K562 (cell line): ENCODE measurements around the gene GALNS. TPM values are rescaled to one million over a fixed set of nuclear protein-coding genes. Genes with fewer than 3 reads are reported as not detected.

Experiments used
- ATAC-seq: fragments of 200-7000 bp; cut with Tn5 transposase; 3 replicates; pipeline ENCODE4 v1.9.1; 2020; ENCODE audit warnings: moderate library complexity
- BruUV-seq: library from RNA; stranded (reverse); fragments of 400-500 nt; replicated peaks from 2 replicates; lab custom pipeline; 2021; lab: Mats Ljungman, UMichigan
- CTCF ChIA-PET: fragments of 300-600 bp; formaldehyde crosslinking; extraction: SDS; loops from one replicate; lab custom pipeline; 2021; ENCODE audit warnings: low intra/inter-chr PET ratio; lab: Yijun Ruan, JAX
- POLR2A ChIA-PET: fragments of 300-600, 350-650 bp; sonication (Branson Sonifier 250); formaldehyde crosslinking; extraction: SDS; loops from one replicate; lab custom pipeline; 2021; ENCODE audit warnings: antibody characterized with exemption, inconsistent platforms; lab: Yijun Ruan, JAX
- DNase-seq, 4 experiments: peaks; one replicate each; pipeline versions ENCODE4 v3.0.0 to v3.0.0-alpha.2; 2011 to 2018; ENCODE audit warnings: low spot score in 3 of 4, mixed read lengths in 3 of 4; ENCODE audit errors: extremely low read depth in 1 of 4
- FAIRE-seq: peaks from 2 replicates; lab custom pipeline; 2011; peaks lifted over from hg19 to GRCh38; lab: Jason Lieb, UNC
- H2AFZ ChIP-seq: 2 replicates; pipeline ENCODE4 v1.6.0; 2011; ENCODE audit warnings: low read depth, low read length, control low read depth, inconsistent platforms
- H3K27ac ChIP-seq: fragments of 200-600 bp; 3 replicates; pipeline ENCODE4 v1.8.0; 2011; ENCODE audit warnings: low read depth, mild to moderate bottlenecking, control low read depth, inconsistent platforms, low read length, moderate library complexity, mixed read lengths; ENCODE audit errors: extremely low read depth
- H3K27me3 ChIP-seq, 2 experiments: fragments of 300-600 bp in 1 of 2; 2 replicates in 1 of 2; 3 replicates in 1 of 2; pipeline versions ENCODE4 v1.6.0 to v1.8.0; 2011; ENCODE audit warnings: inconsistent platforms in 2 of 2, low read length in 2 of 2, mild to moderate bottlenecking in 1 of 2, mixed read lengths in 1 of 2, moderate library complexity in 1 of 2; ENCODE audit not compliant: control insufficient read depth in 2 of 2, insufficient read depth in 2 of 2
- H3K36me3 ChIP-seq: fragments of 300-600 bp; 3 replicates; pipeline ENCODE4 v1.8.0; 2011; ENCODE audit warnings: mild to moderate bottlenecking, low read length, inconsistent platforms; ENCODE audit not compliant: control insufficient read depth, insufficient read depth
- H3K4me1 ChIP-seq, 2 experiments: fragments of 200-600 bp in 1 of 2; replicated peaks in 1 of 2; 2 replicates in 1 of 2; 3 replicates in 1 of 2; pipeline versions ENCODE4 v1.5.1 to v1.8.0; 2011; ENCODE audit warnings: inconsistent platforms in 2 of 2, low read length in 2 of 2, mild to moderate bottlenecking in 1 of 2, mixed read lengths in 1 of 2, moderate library complexity in 1 of 2; ENCODE audit not compliant: control insufficient read depth in 2 of 2, insufficient read depth in 2 of 2
- H3K4me2 ChIP-seq: 2 replicates; pipeline ENCODE4 v1.6.1; 2011; ENCODE audit warnings: low read length, control low read depth, inconsistent platforms, mixed read lengths; ENCODE audit not compliant: insufficient read depth
- H3K4me3 ChIP-seq: fragments of 200-600 bp; sonication (generic), shearing (Covaris generic); 2 replicates; pipeline ENCODE4 v1.5.1; 2016; ENCODE audit warnings: control low read depth, inconsistent platforms
- H3K79me2 ChIP-seq: fragments of 200-600 bp; 3 replicates; pipeline ENCODE4 v1.8.0; 2011; ENCODE audit warnings: low read length, inconsistent platforms; ENCODE audit not compliant: control insufficient read depth, insufficient read depth
- H3K9ac ChIP-seq, 2 experiments: 2 replicates each; pipeline versions ENCODE4 v1.6.0 to v1.6.1; 2011; ENCODE audit warnings: low read depth in 2 of 2, low read length in 2 of 2, control low read depth in 1 of 2, inconsistent platforms in 1 of 2, mild to moderate bottlenecking in 1 of 2, mixed read lengths in 1 of 2; ENCODE audit not compliant: insufficient read depth in 1 of 2
- H3K9me1 ChIP-seq: one replicate; pipeline ENCODE4 v1.6.0; 2011; ENCODE audit warnings: inconsistent platforms, mild to moderate bottlenecking, low read length, moderate library complexity; ENCODE audit not compliant: control insufficient read depth, insufficient read depth
- H3K9me3 ChIP-seq: replicated peaks from 2 replicates; pipeline ENCODE4 v1.5.1; 2011; ENCODE audit warnings: low read depth, low read length, inconsistent platforms; ENCODE audit not compliant: control insufficient read depth, insufficient read depth
- H4K20me1 ChIP-seq: replicated peaks from 2 replicates; pipeline ENCODE4 v1.6.1; 2011; ENCODE audit warnings: low read length, inconsistent platforms, mixed read lengths; ENCODE audit not compliant: control insufficient read depth, insufficient read depth
- CBX2 ChIP-seq: fragments of 200-600 bp; sonication (generic); IDR thresholded peaks from one replicate; pipeline ENCODE4 v1.6.1; 2012; ENCODE audit warnings: mild to moderate bottlenecking, low read length, inconsistent platforms; ENCODE audit not compliant: insufficient read depth, poor library complexity, severe bottlenecking
- CREB5 ChIP-seq: fragments of 250-450 bp; sonication (Bioruptor Pico); IDR thresholded peaks from 2 replicates; pipeline ENCODE4 v1.5.0; 2020; ENCODE audit warnings: mild to moderate bottlenecking
- CXXC5 ChIP-seq: fragments of 250-450 bp; sonication (Bioruptor Pico); IDR thresholded peaks from 2 replicates; pipeline ENCODE4 v1.8.0; 2022; ENCODE audit warnings: inconsistent platforms, mild to moderate bottlenecking, moderate library complexity
- DACH1 ChIP-seq: fragments of 450-650 bp; IDR thresholded peaks from 2 replicates; pipeline ENCODE4 v1.6.1; 2018; ENCODE audit not compliant: partially characterized antibody
- ELF2 ChIP-seq: fragments of 250-450 bp; sonication (Bioruptor Pico); IDR thresholded peaks from 2 replicates; pipeline ENCODE4 v1.5.0; 2021; ENCODE audit warnings: mild to moderate bottlenecking
- FOXK2 ChIP-seq, 2 experiments: fragments of 450-650 bp; IDR thresholded peaks in 1 of 2; conservative IDR thresholded peaks in 1 of 2; 2 replicates each; pipeline ENCODE4 v1.6.1; 2016; ENCODE audit warnings: low read depth in 2 of 2, mild to moderate bottlenecking in 1 of 2
- FOXP1 ChIP-seq: sonication (generic); formaldehyde crosslinking; IDR thresholded peaks from 2 replicates; pipeline ENCODE4 v1.8.0; 2022; ENCODE audit warnings: mild to moderate bottlenecking, missing genetic modification reagents
- HMG20A ChIP-seq: fragments of 450-650 bp; formaldehyde crosslinking; conservative IDR thresholded peaks from 2 replicates; pipeline ENCODE4 v1.4.0; 2020; ENCODE audit warnings: mild to moderate bottlenecking, mixed read lengths
- NCOA2 ChIP-seq, 2 experiments: fragments of 450-650 bp; IDR thresholded peaks; 2 replicates each; pipeline ENCODE4 v1.6.1; 2018; ENCODE audit warnings: mild to moderate bottlenecking in 2 of 2, moderate library complexity in 1 of 2; ENCODE audit not compliant: partially characterized antibody in 2 of 2
- PRDM10 ChIP-seq: fragments of 450-650 bp; IDR thresholded peaks from 2 replicates; pipeline ENCODE4 v1.6.1; 2018; ENCODE audit not compliant: partially characterized antibody
- TAF9B ChIP-seq: fragments of 450-650 bp; IDR thresholded peaks from 2 replicates; pipeline ENCODE4 v1.6.1; 2018; ENCODE audit warnings: mild to moderate bottlenecking; ENCODE audit not compliant: partially characterized antibody
- ZNF175 ChIP-seq: fragments of 200-800 bp; sonication (Bioruptor generic); IDR thresholded peaks from 2 replicates; pipeline ENCODE4 v1.6.1; 2016; ENCODE audit warnings: low read depth, mild to moderate bottlenecking, missing genetic modification characterization, missing compliant biosample characterization
- ZNF324 ChIP-seq: fragments of 250-450 bp; sonication (Bioruptor Pico); IDR thresholded peaks from 2 replicates; pipeline ENCODE4 v1.4.0; 2020; ENCODE audit warnings: mild to moderate bottlenecking
- WGBS: fragments of 100-300 bp; shearing (Covaris generic); methylation state at CpG from one replicate; pipeline ENCODE4 v1.1.6; 2016; ENCODE audit warnings: low coverage, mixed read lengths; ENCODE audit not compliant: insufficient coverage; ENCODE audit errors: missing lambda C conversion rate; 5-methylcytosine and 5-hydroxymethylcytosine counted together
- in situ Hi-C: fragments of 300-500 bp; cut with MboI; formaldehyde crosslinking; loops from 4 replicates; pipeline ENCODE4 v1.15.0; 2018; ENCODE audit warnings: inconsistent platforms, mixed read lengths
- intact Hi-C: fragments of 100-400 bp; cut with micrococcal nuclease; formaldehyde crosslinking; loops from 2 replicates; pipeline ENCODE4 v1.14.2; 2022
- polyA plus RNA-seq, 8 experiments: library from polyadenylated mRNA; depleted of rRNA in 4 of 8; stranded (reverse) in 5 of 8; unstranded in 3 of 8; fragments of >200 nt; fragmentation: Nextera tagmentation in 2 of 8; fragmentation: Illumina TruSeq in 1 of 8; extraction: Ambion mirVana in 2 of 8; extraction: Trizol in 1 of 8; gene quantifications; 2 replicates each; pipeline versions ENCODE4 v1.2.1 to v1.2.3, GENCODE V29; 2011 to 2014; ENCODE audit warnings: inconsistent platforms in 1 of 8, missing spikeins in 1 of 8
- total RNA-seq, 7 experiments: library from RNA; depleted of rRNA in 6 of 7; stranded (reverse); fragments of >200 nt in 6 of 7; fragmentation: Illumina TruSeq in 2 of 7; extraction: Trizol in 2 of 7; gene quantifications; 2 replicates each; pipeline versions ENCODE4 v1.2.1 to v1.2.3, GENCODE V29; 2011 to 2021; ENCODE audit warnings: low replicate concordance in 1 of 7

GALNS gene
- total and polyA plus RNA-seq, 9 of the 15 experiments (the other 6 are each of a cell fraction or from before 2014, with no cell fraction given), result 0.38 to 13.2 (median 4.3) TPM

GRCh38 chr16:88805887-88806393 lies 50.8 kb downstream of the GALNS start:
- DNase-seq (no peak), FAIRE-seq (no peak), ATAC-seq (no peak)
- peaks cover 32% of the 10 kb centered on the region; the same call in 1 of the 2 replicates for H4K20me1 ChIP-seq
- peak overlapping the region in 1 of 2 experiments; percentile 98; a peak in 2 of 4 replicates for H3K9ac ChIP-seq
- BruUV-seq, result no TSS peak
- in situ Hi-C loops (no loop called here), intact Hi-C loops (loop anchor here (10.0 kb wide), 1 partner anchor 759 kb away; the partner anchor contains the start of gene RPL13)
- H3K27me3 ChIP-seq, result no peaks in the 10 kb centered on the region; a peak in 1 of 5 replicates
- H3K4me1 ChIP-seq, result peaks cover 17 to 86% of the 10 kb centered on the region in 2 experiments; a peak in 4 of 5 replicates
- no peaks in the 10 kb centered on the region for H3K9me1 ChIP-seq
- ChIA-PET CTCF (no interaction called here), POLR2A (interaction anchor here (0.5 to 1.5 kb wide), 5 partner anchors 12 to 556 kb away, joined by 3 to 4 read pairs (median 3); no protein-coding TSS in a partner anchor)
- peaks cover 70% of the 10 kb centered on the region; the same call in 2 of the 3 replicates for H3K36me3 ChIP-seq
- peak overlapping the region; percentile 89; the same call in 1 of the 2 replicates for H3K4me3 ChIP-seq
- no peak overlapping the region for H3K4me2 ChIP-seq
- WGBS, result 98% methylated on average over 15 of the region's 21 CpGs
- no peaks in the 10 kb centered on the region for H3K9me3 ChIP-seq
- no peak overlapping the region; the same call in 2 of the 3 replicates for H3K27ac ChIP-seq
- no peak overlapping the region for H2AFZ ChIP-seq
- peaks cover 89% of the 10 kb centered on the region for H3K79me2 ChIP-seq
- TF ChIP-seq CREB5 (CRISPR knock-in tag), result no peak
- no peak for TF ChIP-seq DACH1
- no peak for TF ChIP-seq ZNF324 (CRISPR knock-in tag)
- TF ChIP-seq FOXP1 (CRISPR knock-in tag), result peak; percentile 54; the same call in 1 of the 2 replicates
- TF ChIP-seq HMG20A, result no peak
- TF ChIP-seq TAF9B, result no peak
- TF ChIP-seq CXXC5 (CRISPR knock-in tag), result no peak
- no peak for TF ChIP-seq PRDM10
- TF ChIP-seq ELF2 (CRISPR knock-in tag), result no peak
- TF ChIP-seq CBX2, result no peak
- TF ChIP-seq ZNF175 (CRISPR knock-in tag), result no peak
- no peak for TF ChIP-seq NCOA2 (IDR thresholded peaks at IDR 0.05; ENCODE audit: partially characterized antibody in 2 of 2)
- TF ChIP-seq FOXK2 (conservative IDR thresholded peaks at IDR 0.05 in 1 of 2, IDR thresholded peaks at IDR 0.05 in 1 of 2; ENCODE audit: low read depth in 2 of 2), result no peak
